GM12878 (cell line): ENCODE results near the gene PLEKHG1. TPM values are rescaled to one million over a fixed set of nuclear protein-coding genes. Genes with fewer than 3 reads are reported as not detected.

Source experiments
- ATAC-seq: fragments of 200-7000 bp; cut with Tn5 transposase; 3 replicates; pipeline ENCODE4 v1.9.1; 2020; ENCODE audit warnings: mild to moderate bottlenecking, moderate library complexity
- BruUV-seq: library from RNA; stranded (reverse); fragments of 400-500 nt; replicated peaks from 2 replicates; lab custom pipeline; 2021; lab: Mats Ljungman, UMichigan
- CTCF ChIA-PET: fragments of 300-600 bp; sonication (Branson Sonifier 250); formaldehyde crosslinking; extraction: SDS; loops from one replicate; lab custom pipeline; 2021; ENCODE audit warnings: inconsistent platforms; lab: Yijun Ruan, JAX
- POLR2A ChIA-PET: fragments of 350-600 bp; formaldehyde crosslinking; extraction: SDS; loops from one replicate; lab custom pipeline; 2021; ENCODE audit warnings: inconsistent platforms; lab: Charles Lee
- RAD21 ChIA-PET: fragments of 300-600 bp; sonication (Branson Sonifier 250); formaldehyde crosslinking; loops from one replicate; lab custom pipeline; 2023; ENCODE audit warnings: antibody characterized with exemption; ENCODE audit not compliant: unreplicated experiment; lab: Charles Lee
- SMC1A ChIA-PET: fragments of 300-600 bp; sonication (Branson Sonifier 250); formaldehyde crosslinking; loops from one replicate; lab custom pipeline; 2023; ENCODE audit not compliant: unreplicated experiment, uncharacterized antibody; lab: Charles Lee
- DNase-seq: peaks from one replicate; pipeline ENCODE4 v3.0.0-alpha.2; 2011; ENCODE audit warnings: low read depth, low spot score
- FAIRE-seq: peaks from 3 replicates; lab custom pipeline; 2011; peaks lifted over from hg19 to GRCh38; lab: Jason Lieb, UNC
- H2AFZ ChIP-seq: 2 replicates; pipeline ENCODE4 v1.6.0; 2011; ENCODE audit warnings: low read depth, low read length, control low read depth; ENCODE audit not compliant: control insufficient read depth
- H3K27ac ChIP-seq: 2 replicates; pipeline ENCODE4 v1.5.1; 2011; ENCODE audit warnings: control low read depth; ENCODE audit not compliant: control insufficient read depth, insufficient read depth
- H3K27me3 ChIP-seq, 2 experiments: replicated peaks in 1 of 2; 2 replicates each; pipeline versions ENCODE4 v1.6.0 to v1.6.1; 2011; ENCODE audit warnings: low read length in 1 of 2; ENCODE audit not compliant: control insufficient read depth in 2 of 2, insufficient read depth in 2 of 2
- H3K36me3 ChIP-seq, 2 experiments: 2 replicates each; pipeline ENCODE4 v1.5.1; 2011; ENCODE audit warnings: low read length in 1 of 2; ENCODE audit not compliant: control insufficient read depth in 2 of 2, insufficient read depth in 2 of 2
- H3K4me1 ChIP-seq: 2 replicates; pipeline ENCODE4 v1.6.1; 2011; ENCODE audit warnings: mild to moderate bottlenecking, low read length, moderate library complexity, mixed read lengths; ENCODE audit not compliant: control insufficient read depth, insufficient read depth
- H3K4me2 ChIP-seq: 2 replicates; pipeline ENCODE4 v1.6.0; 2011; ENCODE audit warnings: control low read depth; ENCODE audit not compliant: control insufficient read depth, insufficient read depth
- H3K4me3 ChIP-seq: fragments of 200-600 bp; sonication (generic); 2 replicates; pipeline ENCODE4 v1.5.1; 2016
- H3K79me2 ChIP-seq: 2 replicates; pipeline ENCODE4 v1.6.0; 2011; ENCODE audit warnings: low read length; ENCODE audit not compliant: control insufficient read depth, insufficient read depth
- H3K9ac ChIP-seq: 2 replicates; pipeline ENCODE4 v1.8.0; 2011; ENCODE audit warnings: low read length, control low read depth, mixed read lengths; ENCODE audit not compliant: control insufficient read depth, insufficient read depth
- H3K9me3 ChIP-seq: replicated peaks from 3 replicates; pipeline ENCODE4 v1.5.1; 2011; ENCODE audit warnings: mild to moderate bottlenecking, low read length; ENCODE audit not compliant: control insufficient read depth, insufficient read depth
- H4K20me1 ChIP-seq: 2 replicates; pipeline ENCODE4 v1.6.0; 2011; ENCODE audit not compliant: control insufficient read depth, insufficient read depth
- CHD1 ChIP-seq: IDR thresholded peaks from 2 replicates; pipeline ENCODE4 v1.6.1; 2012; ENCODE audit warnings: low read depth, low read length, improper control_type of control experiment
- EZH2 ChIP-seq: IDR thresholded peaks from 2 replicates; pipeline ENCODE4 v1.6.1; 2012; ENCODE audit warnings: low read depth, mild to moderate bottlenecking, control low read depth, inconsistent platforms, low read length, borderline replicate concordance; ENCODE audit not compliant: control insufficient read depth
- MAX ChIP-seq: IDR thresholded peaks from 2 replicates; pipeline ENCODE4 v1.6.1; 2012; ENCODE audit warnings: low read depth, low read length, improper control_type of control experiment
- MEF2A ChIP-seq: IDR thresholded peaks from 2 replicates; pipeline ENCODE4 v1.6.1; 2011; ENCODE audit warnings: low read depth, mild to moderate bottlenecking, low read length, moderate library complexity; ENCODE audit not compliant: insufficient read depth
- MEF2B ChIP-seq: fragments of 450-650 bp; IDR thresholded peaks from 2 replicates; pipeline ENCODE4 v1.6.1; 2018; ENCODE audit warnings: mild to moderate bottlenecking, moderate library complexity; ENCODE audit not compliant: partially characterized antibody, poor library complexity, severe bottlenecking
- NRF1 ChIP-seq: conservative IDR thresholded peaks from 2 replicates; pipeline ENCODE4 v1.6.1; 2011; ENCODE audit warnings: mild to moderate bottlenecking, low read depth, low read length, improper control_type of control experiment
- PAX5 ChIP-seq: IDR thresholded peaks from 2 replicates; pipeline ENCODE4 v1.6.1; 2011; ENCODE audit warnings: low read depth, low read length, borderline replicate concordance
- RELA ChIP-seq: fragments of 450-650 bp; IDR thresholded peaks from 2 replicates; pipeline ENCODE4 v1.8.0; 2014; ENCODE audit warnings: borderline replicate concordance; ENCODE audit not compliant: partially characterized antibody
- SIN3A ChIP-seq: IDR thresholded peaks from 2 replicates; pipeline ENCODE4 v1.6.1; 2012; ENCODE audit warnings: low read depth, low read length, improper control_type of control experiment
- SUPT20H ChIP-seq: IDR thresholded peaks from 2 replicates; pipeline ENCODE4 v1.6.1; 2011; ENCODE audit warnings: low read depth, mild to moderate bottlenecking, low read length, moderate library complexity, borderline replicate concordance; ENCODE audit not compliant: control insufficient read depth
- TARDBP ChIP-seq: IDR thresholded peaks from 2 replicates; pipeline ENCODE4 v1.6.1; 2016; ENCODE audit warnings: borderline replicate concordance
- ZBTB11 ChIP-seq: fragments of 450-650 bp; formaldehyde crosslinking; IDR thresholded peaks from 2 replicates; pipeline ENCODE4 v1.5.0; 2022; ENCODE audit warnings: mild to moderate bottlenecking, missing genetic modification characterization
- ZNF687 ChIP-seq: fragments of 450-650 bp; IDR thresholded peaks from 2 replicates; pipeline ENCODE4 v1.6.1; 2017; ENCODE audit warnings: mild to moderate bottlenecking, moderate library complexity
- in situ Hi-C: fragments of 300-500 bp; cut with MboI; formaldehyde crosslinking; loops from 9 replicates; pipeline ENCODE4 v1.14.3; 2018; ENCODE audit warnings: mixed read lengths
- intact Hi-C: fragments of 100-400 bp; cut with micrococcal nuclease; formaldehyde crosslinking; loops from one replicate; pipeline ENCODE4 v1.14.2; 2022; ENCODE audit not compliant: unreplicated experiment
- polyA plus RNA-seq, 11 experiments: library from polyadenylated mRNA; depleted of rRNA in 4 of 11; unstranded in 6 of 11; stranded (reverse) in 5 of 11; fragments of >200 nt; fragmentation: Nextera tagmentation in 4 of 11; fragmentation: Illumina TruSeq in 1 of 11; extraction: Ambion mirVana in 4 of 11; extraction: Trizol in 1 of 11; gene quantifications; 1 replicate in 1 of 11; 2 replicates in 10 of 11; pipeline versions ENCODE4 v1.2.1 to v1.2.3, GENCODE V29; 2011 to 2016; ENCODE audit warnings: inconsistent platforms in 2 of 11, missing spikeins in 2 of 11, low read depth in 1 of 11
- total RNA-seq, 4 experiments: library from RNA; depleted of rRNA in 3 of 4; stranded (reverse); fragments of >200 nt in 3 of 4; fragmentation: Illumina TruSeq in 1 of 4; extraction: Trizol in 1 of 4; gene quantifications; 2 replicates each; pipeline versions ENCODE4 v1.2.1 to v1.2.3, GENCODE V29; 2013 to 2021

PLEKHG1 gene
- total and polyA plus RNA-seq, 10 of the 15 experiments (the other 5 are each of a cell fraction or from before 2014, with no cell fraction given): 0.77 to 17.2 (median 4.9) TPM

- TF ChIP-seq SUPT20H: no peak
- no peak for TF ChIP-seq RELA
- no peak for TF ChIP-seq NRF1
- no peak for TF ChIP-seq MEF2A
- no peak for TF ChIP-seq MAX
- no peak for TF ChIP-seq PAX5
- no peak for TF ChIP-seq MEF2B
- no peak for TF ChIP-seq CHD1
- TF ChIP-seq, all 136 proteins: peak for 0
Observed at GRCh38 chr6:150565945-150566344, 33.7 kb upstream of the PLEKHG1 start (continued).

- Histone ChIP-seq H3K27ac (no peak overlapping the region), H3K79me2 (no peaks in the 10 kb centered on the region), H2AFZ (no peak overlapping the region), H3K4me2 (no peak overlapping the region), H3K27me3 (peaks cover 0 to 1% of the 10 kb centered on the region in 2 experiments; a peak in 1 of 4 replicates), H3K4me3 (no peak overlapping the region), H4K20me1 (no peaks in the 10 kb centered on the region), H3K4me1 (no peaks in the 10 kb centered on the region), H3K9ac (no peak overlapping the region), H3K36me3 (no peaks in the 10 kb centered on the region), H3K9me3 (no peaks in the 10 kb centered on the region)
- ATAC-seq (no peak), FAIRE-seq (no peak), DNase-seq (no peak)
- ChIA-PET RAD21 (no interaction called here), POLR2A (no interaction called here), CTCF (no interaction called here), SMC1A (interaction anchor here (0.7 to 1.2 kb wide), 2 partner anchors 17 to 148 kb away, joined by 3 to 4 read pairs; no protein-coding TSS in a partner anchor)
- in situ Hi-C loops (no loop called here), intact Hi-C loops (no loop called here)
- BruUV-seq: no TSS peak
- TF ChIP-seq ZNF687 (no peak), SIN3A (no peak), TARDBP (no peak), EZH2 (no peak), ZBTB11 (CRISPR knock-in tag) (no peak), MEF2B (no peak)
Observed at GRCh38 chr6:150566486-150566885, 33.2 kb upstream of the PLEKHG1 start.
